Stomach smooth muscle (tissue), 2 donors: ENCODE results near the gene MOB2.

Experiments
- H3K27ac ChIP-seq: one replicate; pipeline ENCODE4 v1.7.0; 2013; ENCODE audit warnings: mild to moderate bottlenecking, low read length, inconsistent platforms
- H3K27me3 ChIP-seq, 2 donors: one replicate each; pipeline ENCODE4 v1.7.0; 2013; ENCODE audit warnings: low read length in 2 of 2; ENCODE audit not compliant: insufficient read depth in 2 of 2, control insufficient read depth in 1 of 2
- H3K36me3 ChIP-seq, 2 donors: one replicate each; pipeline ENCODE4 v1.7.0; 2013; ENCODE audit warnings: low read length in 2 of 2; ENCODE audit not compliant: control insufficient read depth in 2 of 2, insufficient read depth in 2 of 2
- H3K4me1 ChIP-seq: one replicate; pipeline ENCODE4 v1.7.0; 2013; ENCODE audit warnings: low read length; ENCODE audit not compliant: control insufficient read depth, insufficient read depth
- H3K4me3 ChIP-seq, 2 donors: one replicate each; pipeline ENCODE4 v1.7.0; 2013; ENCODE audit warnings: low read length in 2 of 2
- H3K9ac ChIP-seq, 2 donors: one replicate each; pipeline ENCODE4 v1.7.0; 2013; ENCODE audit warnings: low read length in 2 of 2, mild to moderate bottlenecking in 1 of 2
- H3K9me3 ChIP-seq, 2 donors: one replicate each; pipeline ENCODE4 v1.7.0; 2013; ENCODE audit warnings: low read length in 2 of 2; ENCODE audit not compliant: control insufficient read depth in 2 of 2
- donor health status: healthy.
- donor health status: Pancreatic carcinoma.

The MOB2 gene

DNA sequence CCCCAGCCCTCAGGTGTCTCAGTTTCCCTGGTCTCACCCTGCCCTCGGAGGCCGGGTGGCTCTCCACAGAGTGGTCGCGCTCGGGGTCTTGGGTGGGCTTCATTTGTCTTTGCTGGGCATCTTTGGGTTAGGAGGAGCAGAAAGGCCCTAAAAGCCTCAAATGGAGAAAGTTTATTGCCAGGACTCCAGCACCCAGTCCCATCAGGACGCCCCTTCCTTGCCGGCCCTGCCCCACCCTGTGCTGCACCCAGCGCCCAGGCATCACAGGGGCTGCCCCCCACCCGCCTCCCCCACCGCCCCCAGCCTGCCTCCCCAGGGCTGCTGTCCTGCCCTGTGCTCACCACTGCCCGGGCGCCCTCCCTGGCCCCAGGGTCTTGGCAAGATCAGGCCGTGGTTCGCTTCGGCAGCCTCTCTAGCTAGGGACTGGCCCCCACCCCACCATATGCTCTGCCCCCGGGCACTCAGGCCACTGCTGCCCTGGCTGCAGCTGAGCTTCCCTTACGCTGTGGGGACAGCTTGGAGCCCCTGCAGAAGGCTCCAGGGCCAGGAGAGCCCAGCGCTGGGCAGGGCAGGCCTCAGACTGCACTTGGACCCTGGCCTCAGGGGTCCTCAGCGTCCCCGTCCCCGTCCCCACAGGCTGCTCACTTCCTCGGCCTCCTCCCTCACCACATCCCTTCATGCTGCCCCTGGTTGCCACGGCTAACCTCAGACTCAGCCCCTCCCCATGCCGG, 31.4 kb downstream of the MOB2 start:
- no peak overlapping the region for H3K9ac ChIP-seq
- peaks cover 29% of the 10 kb centered on the region for H3K4me1 ChIP-seq
- H3K27ac ChIP-seq = no peak overlapping the region
- no peaks in the 10 kb centered on the region for H3K27me3 ChIP-seq
- H3K36me3 ChIP-seq = no peaks in the 10 kb centered on the region
- H3K4me3 ChIP-seq = no peak overlapping the region
- H3K9me3 ChIP-seq = no peaks in the 10 kb centered on the region

DNA sequence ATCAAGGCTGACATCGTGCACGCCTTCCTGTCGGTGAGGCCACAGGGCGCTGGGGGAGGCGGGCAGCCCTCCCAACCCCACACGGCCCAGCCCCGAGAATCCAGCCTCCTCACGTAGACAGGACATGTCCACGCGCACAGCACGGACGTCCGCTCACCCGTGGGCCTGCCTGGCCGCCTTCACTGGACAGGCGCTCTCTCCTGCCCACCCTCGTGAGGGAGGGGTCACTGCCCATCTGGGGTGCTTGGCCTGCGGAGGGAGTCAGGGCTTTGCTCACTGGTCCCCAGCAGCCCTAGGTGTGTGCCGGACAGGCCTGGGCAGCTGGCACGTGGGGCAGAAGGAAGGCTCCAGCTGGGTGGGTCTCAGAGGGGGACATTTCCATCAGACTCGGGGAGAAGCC, 32.0 kb downstream of the MOB2 start:
- Histone ChIP-seq H3K9me3 (no peaks in the 10 kb centered on the region), H3K27me3 (no peaks in the 10 kb centered on the region), H3K27ac (no peak overlapping the region), H3K36me3 (no peaks in the 10 kb centered on the region), H3K4me1 (peaks cover 23% of the 10 kb centered on the region), H3K4me3 (no peak overlapping the region), H3K9ac (no peak overlapping the region)

DNA sequence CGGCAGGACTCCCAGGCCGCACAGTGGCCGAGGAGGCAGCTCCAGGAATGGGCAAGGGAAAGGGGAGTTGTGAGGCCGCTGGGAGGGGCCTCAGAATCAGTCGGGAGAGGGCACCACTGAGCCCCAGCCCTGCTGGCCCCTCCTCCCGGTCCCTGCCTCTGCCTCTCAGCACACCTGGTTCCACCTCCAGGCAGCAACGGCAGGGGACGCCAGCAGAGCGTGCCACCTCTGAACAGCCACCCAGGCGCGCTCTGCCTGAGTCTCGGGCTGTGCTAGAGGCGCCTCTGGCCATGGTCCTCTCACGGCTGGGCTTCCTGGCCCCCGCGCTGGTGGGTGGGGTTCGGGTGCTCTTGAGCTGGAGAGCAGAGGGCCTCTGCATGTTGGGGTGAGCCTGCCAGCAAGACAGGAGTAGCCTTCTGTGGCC, 33.0 kb downstream of the MOB2 start:
- Histone ChIP-seq H3K4me1 (peaks cover 15% of the 10 kb centered on the region), H3K4me3 (no peak overlapping the region), H3K27me3 (peaks cover 0 to under 1% of the 10 kb centered on the region in 2 donors), H3K9me3 (no peaks in the 10 kb centered on the region), H3K36me3 (no peaks in the 10 kb centered on the region), H3K9ac (no peak overlapping the region), H3K27ac (no peak overlapping the region)

DNA sequence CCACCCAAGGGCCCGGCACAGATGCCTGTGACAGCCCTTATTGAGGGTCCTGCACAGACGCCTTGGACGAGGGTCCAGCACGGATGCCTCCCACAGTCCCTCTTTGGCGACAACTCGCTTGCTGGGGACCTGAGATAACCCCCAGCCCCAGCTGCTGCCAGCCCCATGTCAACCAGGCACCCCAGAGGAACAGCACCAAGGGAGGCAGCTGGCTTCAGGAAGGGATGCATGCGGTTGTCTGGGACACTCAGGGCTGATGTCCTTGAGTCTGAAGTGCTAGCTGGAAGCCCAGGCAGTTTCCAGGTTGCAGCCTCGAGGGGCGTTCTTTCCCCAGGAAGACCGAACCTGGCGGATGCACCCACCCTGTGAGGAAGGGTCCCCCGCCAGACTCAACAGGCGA, 33.8 kb downstream of the MOB2 start:
- peaks cover 0 to 2% of the 10 kb centered on the region in 2 donors for H3K27me3 ChIP-seq
- H3K4me1 ChIP-seq = peaks cover 6% of the 10 kb centered on the region
- H3K36me3 ChIP-seq = no peaks in the 10 kb centered on the region
- H3K9me3 ChIP-seq = no peaks in the 10 kb centered on the region
- no peak overlapping the region for H3K27ac ChIP-seq
- no peak overlapping the region for H3K9ac ChIP-seq
- H3K4me3 ChIP-seq = no peak overlapping the region

DNA sequence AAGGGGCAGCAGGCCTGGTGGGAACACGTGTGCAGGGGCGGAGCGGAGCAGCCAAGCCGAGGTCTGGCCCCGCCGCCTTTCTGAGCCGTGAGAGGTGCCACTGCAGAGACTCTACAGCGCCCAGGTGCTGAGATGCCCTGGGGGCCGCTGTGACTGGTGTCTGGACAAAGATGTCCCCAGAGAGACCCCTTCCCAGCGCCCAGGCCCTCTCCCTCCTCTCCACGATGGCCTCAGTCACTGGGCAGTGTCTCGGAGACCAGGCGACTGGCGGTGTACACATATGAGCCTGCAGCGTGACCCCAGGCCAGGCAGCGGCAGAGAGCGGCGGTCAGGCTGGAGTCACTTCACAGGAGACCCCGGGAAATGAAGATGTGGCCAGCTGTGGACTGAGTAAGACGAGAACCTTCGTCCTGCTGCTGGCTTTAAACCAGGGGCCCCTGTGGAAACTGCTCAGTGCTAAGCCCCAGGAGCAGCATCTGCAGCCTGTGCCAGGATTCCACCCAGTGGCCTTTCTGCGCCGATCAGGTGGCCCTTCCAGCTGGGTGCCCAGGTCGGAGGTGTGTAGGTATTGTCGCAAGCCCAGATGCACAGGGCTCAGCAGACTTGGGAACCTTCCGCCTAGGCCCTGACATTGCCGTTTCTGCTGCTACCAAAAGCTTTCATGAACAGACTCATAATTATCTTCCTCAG, 34.7 kb downstream of the MOB2 start:
- peaks cover 5% of the 10 kb centered on the region for H3K4me1 ChIP-seq
- H3K9ac ChIP-seq = no peak overlapping the region
- peaks cover 0 to 2% of the 10 kb centered on the region in 2 donors for H3K27me3 ChIP-seq
- no peaks in the 10 kb centered on the region for H3K9me3 ChIP-seq
- H3K36me3 ChIP-seq = no peaks in the 10 kb centered on the region
- H3K4me3 ChIP-seq = no peak overlapping the region
- no peak overlapping the region for H3K27ac ChIP-seq

DNA sequence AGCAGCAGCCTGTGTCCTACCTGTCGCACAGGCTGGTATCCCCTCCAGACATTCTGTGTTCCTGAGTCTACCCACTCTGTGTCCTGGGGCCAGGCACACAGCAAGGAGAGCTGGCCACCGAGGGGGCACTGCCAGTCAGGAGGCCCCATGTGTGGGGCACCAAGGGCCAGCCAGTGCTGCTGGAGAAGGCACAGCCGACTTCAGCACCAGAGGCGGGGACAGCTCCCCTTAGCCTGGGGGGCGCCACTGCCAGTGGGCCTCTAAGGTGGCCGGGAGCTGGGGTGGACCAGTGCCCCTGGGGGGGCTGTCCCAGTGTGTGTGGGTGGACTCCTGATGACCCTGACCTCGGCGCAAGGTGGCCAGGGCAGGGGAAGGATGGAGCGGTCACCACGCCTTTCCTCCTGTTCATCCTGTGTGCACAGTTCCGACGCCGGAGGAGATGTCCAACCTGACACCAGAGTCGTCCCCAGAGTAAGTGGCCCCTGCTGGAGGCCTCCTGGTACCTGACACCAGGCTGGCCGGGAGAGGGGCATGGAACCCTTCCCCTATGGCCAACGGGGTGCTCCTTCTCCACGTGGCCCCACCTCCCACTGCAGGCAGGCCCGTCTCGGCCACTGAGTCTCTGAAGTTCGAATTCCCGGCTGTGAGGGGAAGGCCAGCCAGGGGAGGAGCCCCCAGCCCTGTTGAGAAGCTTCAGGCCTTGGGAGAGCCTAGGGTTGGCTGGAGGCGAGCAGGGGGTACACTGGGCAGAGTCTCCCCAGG, 35.4 kb downstream of the MOB2 start:
- Histone ChIP-seq H3K36me3 (no peaks in the 10 kb centered on the region), H3K9me3 (no peaks in the 10 kb centered on the region), H3K4me1 (peaks cover 5% of the 10 kb centered on the region), H3K4me3 (no peak overlapping the region), H3K9ac (no peak overlapping the region), H3K27ac (no peak overlapping the region), H3K27me3 (peaks cover 0 to 2% of the 10 kb centered on the region in 2 donors)

DNA sequence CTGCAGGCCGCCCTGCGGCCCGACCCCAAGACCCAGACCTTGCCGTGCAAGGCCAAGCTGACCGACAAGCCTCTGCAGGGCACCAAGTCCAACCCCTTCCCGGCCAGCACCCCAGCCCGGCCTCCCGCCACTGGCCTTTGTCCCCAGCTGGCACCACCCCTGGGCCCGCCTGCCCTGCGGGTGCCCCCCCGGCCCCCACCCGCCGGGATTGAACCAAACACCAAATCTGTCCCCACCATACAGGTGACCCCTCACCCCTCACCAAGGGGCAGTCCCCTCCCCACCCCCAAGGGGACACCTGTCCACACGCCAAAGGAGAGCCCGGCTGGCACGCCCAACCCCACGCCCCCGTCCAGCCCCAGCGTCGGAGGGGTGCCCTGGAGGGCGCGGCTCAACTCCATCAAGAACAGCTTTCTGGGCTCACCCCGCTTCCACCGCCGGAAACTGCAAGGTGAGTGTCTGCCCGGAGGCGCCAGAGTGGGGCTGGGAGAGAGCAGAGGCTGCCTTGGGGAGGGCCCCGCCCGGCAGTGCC, 36.2 kb downstream of the MOB2 start:
- Histone ChIP-seq H3K27me3 (peaks cover 0 to 2% of the 10 kb centered on the region in 2 donors), H3K4me1 (peaks cover 5% of the 10 kb centered on the region), H3K9me3 (no peaks in the 10 kb centered on the region), H3K4me3 (no peak overlapping the region), H3K9ac (no peak overlapping the region), H3K36me3 (no peaks in the 10 kb centered on the region), H3K27ac (no peak overlapping the region)

DNA sequence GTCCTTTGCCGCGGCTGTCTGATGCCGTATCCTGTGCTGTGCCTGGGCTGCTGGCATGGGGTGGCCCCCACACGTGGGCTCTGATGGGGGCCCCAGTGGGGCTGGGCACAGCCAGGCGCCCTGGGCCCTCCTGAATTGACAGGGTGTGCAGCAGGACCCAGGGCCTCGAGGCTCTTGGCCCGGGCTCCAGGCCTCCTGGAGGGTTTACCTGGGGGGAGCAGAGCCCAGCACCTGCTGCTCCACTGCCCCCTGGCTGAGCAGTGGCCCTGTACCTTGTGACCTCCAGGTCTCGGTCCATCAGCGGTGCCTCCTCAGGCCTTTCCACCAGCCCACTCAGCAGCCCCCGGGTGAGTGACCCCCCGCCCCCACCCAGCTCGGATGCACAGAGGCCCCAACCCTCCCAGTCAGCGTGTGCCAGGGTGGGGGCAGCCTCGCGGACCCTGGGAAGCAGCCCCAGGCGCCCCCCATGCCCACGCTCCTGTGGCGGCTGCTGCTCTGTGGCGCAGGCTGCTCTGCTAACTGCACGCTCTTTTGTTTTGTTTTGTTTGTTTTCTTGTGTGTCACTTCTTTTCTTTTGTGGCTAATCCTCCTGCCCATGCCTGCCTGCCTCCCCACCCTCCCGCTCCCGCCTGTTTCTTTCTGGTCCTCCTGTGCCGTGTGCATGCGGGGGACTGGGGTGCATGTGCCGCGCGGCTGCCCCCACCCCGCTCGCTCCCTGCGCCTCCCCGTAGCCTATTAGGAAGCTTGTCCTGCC, 36.9 kb downstream of the MOB2 start:
- no peak overlapping the region for H3K4me3 ChIP-seq
- H3K27me3 ChIP-seq = peaks cover 0 to 2% of the 10 kb centered on the region in 2 donors
- H3K4me1 ChIP-seq = peaks cover 5% of the 10 kb centered on the region
- no peaks in the 10 kb centered on the region for H3K9me3 ChIP-seq
- no peak overlapping the region for H3K9ac ChIP-seq
- no peaks in the 10 kb centered on the region for H3K36me3 ChIP-seq
- no peak overlapping the region for H3K27ac ChIP-seq

DNA sequence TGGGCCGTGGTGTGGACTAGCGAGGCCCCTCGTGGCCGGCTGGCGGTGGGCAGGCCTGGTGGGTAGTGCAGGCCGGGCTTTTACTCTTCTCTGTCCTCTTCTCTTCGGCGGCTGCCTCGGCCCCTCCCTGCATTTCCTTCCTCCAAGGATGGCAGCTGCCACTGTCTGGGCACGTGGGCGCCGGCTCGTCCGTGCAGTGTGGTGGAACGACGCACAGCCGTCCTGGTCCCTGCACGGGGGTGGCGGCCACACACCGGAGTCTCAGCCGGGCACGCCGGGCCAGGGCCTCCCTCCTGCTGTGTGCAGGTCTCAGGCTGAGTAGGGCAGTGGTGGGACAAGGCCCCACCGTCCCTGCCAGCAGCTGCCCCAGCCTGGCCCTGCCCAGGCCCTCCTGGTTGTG, 37.7 kb downstream of the MOB2 start:
- peaks cover 3% of the 10 kb centered on the region for H3K4me1 ChIP-seq
- H3K36me3 ChIP-seq = no peaks in the 10 kb centered on the region
- no peak overlapping the region for H3K9ac ChIP-seq
- peaks cover 2 to 3% of the 10 kb centered on the region in 2 donors for H3K27me3 ChIP-seq
- no peak overlapping the region for H3K27ac ChIP-seq
- no peaks in the 10 kb centered on the region for H3K9me3 ChIP-seq
- no peak overlapping the region for H3K4me3 ChIP-seq
